ENCODE results near the gene RTKN. TPM values are rescaled to one million over a fixed set of nuclear protein-coding genes. Genes with fewer than 3 reads are reported as not detected.

RTKN gene
- total RNA-seq, 4 donors from 2014 or later = 2.2 to 17.6 (median 5.9) TPM

DNA sequence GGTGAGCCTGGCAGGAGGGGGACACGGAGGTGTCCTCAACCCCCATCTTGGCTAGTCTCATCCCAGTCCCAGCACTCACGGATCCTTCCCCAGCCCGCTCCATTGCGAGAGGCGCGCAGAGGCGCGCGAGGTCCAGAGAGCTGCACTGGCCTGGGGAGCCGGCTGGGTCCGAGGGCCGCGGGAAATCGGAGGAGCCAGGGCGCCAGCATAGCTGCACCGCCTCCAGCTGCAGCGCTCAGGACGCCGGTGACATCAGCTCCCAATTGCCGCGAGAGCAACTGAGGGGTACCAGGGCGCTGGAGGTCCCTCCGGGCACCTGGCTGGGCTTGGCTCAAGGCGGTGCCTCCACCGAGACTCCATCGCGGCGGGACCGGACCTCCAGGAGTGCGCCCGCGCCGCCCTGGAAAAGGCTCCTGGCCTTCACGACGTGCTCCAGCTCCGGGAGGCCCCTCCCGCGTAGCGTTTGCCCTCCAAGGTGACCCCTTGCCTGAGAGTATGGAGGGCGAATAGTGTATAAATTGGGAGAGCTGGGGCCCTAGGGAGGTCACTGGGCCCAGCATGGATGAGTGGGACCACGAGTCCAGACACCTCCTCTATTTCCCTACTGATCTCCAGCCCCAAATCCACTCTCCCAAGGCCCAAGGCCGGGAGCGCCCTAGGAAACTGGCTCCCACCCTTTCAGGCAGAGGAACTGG lies 5.5 kb downstream of the RTKN start:
- Histone ChIP-seq H3K27ac (no peak overlapping the region), H3K4me3 (no peak overlapping the region), H3K36me3 (no peaks in the 10 kb centered on the region), H3K9me3 (no peaks in the 10 kb centered on the region), H3K27me3 (peaks cover 0 to 12% (median 0%) of the 10 kb centered on the region in 3 donors), H3K4me1 (peaks cover 20 to 21% of the 10 kb centered on the region in 2 donors)
- no peak for TF ChIP-seq POLR2A (IDR thresholded peaks at IDR 0.05)
- TF ChIP-seq, protein P1, sequence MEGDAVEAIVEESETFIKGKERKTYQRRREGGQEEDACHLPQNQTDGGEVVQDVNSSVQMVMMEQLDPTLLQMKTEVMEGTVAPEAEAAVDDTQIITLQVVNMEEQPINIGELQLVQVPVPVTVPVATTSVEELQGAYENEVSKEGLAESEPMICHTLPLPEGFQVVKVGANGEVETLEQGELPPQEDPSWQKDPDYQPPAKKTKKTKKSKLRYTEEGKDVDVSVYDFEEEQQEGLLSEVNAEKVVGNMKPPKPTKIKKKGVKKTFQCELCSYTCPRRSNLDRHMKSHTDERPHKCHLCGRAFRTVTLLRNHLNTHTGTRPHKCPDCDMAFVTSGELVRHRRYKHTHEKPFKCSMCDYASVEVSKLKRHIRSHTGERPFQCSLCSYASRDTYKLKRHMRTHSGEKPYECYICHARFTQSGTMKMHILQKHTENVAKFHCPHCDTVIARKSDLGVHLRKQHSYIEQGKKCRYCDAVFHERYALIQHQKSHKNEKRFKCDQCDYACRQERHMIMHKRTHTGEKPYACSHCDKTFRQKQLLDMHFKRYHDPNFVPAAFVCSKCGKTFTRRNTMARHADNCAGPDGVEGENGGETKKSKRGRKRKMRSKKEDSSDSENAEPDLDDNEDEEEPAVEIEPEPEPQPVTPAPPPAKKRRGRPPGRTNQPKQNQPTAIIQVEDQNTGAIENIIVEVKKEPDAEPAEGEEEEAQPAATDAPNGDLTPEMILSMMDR (IDR thresholded peaks at IDR 0.05 in 4 of 5, conservative IDR thresholded peaks at IDR 0.05 in 1 of 5) = no peak
- DNase-seq = no peak
- in situ Hi-C loops (cut with MboI; ENCODE audit: low sequenced_read_pairs in 4 of 4) (no loop called here), intact Hi-C loops (cut with DNase I; ENCODE audit: low total_unique reads) (no loop called here)
- ATAC-seq = no peak

DNA sequence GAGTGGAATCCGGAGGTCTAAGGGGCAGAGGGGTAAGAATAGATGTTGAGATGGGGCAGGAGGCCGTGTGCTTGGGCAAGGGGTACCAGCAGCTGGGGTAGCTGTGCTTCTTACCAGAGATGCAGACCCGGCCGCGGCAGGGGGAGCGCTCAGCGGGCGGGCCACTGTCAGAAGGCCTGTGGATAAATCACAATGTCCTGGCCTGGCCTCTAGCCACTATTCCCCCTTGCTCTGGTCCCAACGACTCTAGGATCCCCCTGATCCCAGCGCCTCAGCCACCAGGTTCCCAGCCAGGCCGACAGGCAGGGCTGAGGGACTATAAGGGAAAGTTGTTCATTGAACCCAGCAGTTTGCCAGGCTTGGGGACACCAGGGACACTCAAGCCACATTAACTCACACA lies 11.2 kb downstream of the RTKN start:
- Histone ChIP-seq H3K4me3 (no peak overlapping the region), H3K36me3 (peaks cover 0 to 17% of the 10 kb centered on the region in 2 donors), H3K9me3 (no peaks in the 10 kb centered on the region), H3K4me1 (no peaks in the 10 kb centered on the region), H3K27ac (no peak overlapping the region), H3K27me3 (no peaks in the 10 kb centered on the region)
- in situ Hi-C loops (cut with MboI; ENCODE audit: low sequenced_read_pairs in 4 of 4) = no loop called here
- no peak for DNase-seq
- ATAC-seq = no peak
- TF ChIP-seq POLR2A (IDR thresholded peaks at IDR 0.05) = no peak
- TF ChIP-seq, protein P1 (IDR thresholded peaks at IDR 0.05 in 4 of 5, conservative IDR thresholded peaks at IDR 0.05 in 1 of 5) = no peak
- intact Hi-C loops (cut with DNase I; ENCODE audit: low total_unique reads) = no loop called here

DNA sequence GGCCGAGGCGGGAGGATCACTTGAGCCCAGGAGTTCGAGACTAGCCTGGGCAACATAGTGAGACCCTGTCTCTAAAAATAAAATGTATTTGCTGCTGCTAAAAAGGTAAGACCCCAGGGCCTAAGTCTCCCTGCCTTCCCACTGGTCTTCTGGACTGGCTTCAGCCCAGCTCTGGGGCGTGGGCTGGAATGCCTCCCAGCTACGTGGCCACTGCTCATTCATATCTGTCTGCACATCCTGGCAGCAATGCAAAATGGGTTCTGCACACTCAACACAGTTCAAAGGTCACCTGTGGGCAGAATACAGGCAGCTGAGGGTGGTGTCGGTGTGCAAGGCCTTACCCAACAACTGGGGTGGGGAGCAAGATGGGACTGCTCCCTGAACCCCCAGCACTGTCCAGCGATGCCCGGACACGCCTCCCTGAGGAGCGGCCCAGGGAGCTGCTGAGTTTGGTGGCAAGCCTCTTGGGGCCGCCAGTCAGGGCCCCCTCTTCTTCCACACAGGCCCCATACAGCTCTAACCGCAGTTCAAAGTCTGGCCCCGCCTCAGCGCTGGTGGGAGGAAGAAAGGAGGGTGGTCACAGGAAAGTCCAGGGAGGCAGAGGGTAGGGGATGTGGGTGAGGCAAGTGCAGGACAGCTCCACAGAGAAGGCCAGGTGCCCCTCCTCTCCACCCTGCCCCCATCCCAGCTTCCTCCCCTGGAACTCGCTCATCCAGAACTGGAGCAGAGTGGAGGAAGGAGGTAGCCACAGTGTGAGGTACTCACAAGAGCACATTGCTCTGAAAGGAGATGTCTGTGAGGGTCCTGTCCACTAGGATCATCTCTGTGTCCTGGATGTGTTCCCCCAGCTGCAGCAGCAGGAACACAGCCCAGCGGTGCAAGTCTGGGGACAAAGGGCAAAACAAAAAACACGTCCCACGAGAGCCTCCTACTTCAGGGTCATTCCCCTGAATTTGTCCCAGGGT lies 12.0 kb downstream of the RTKN start:
- in situ Hi-C loops (cut with MboI; ENCODE audit: low sequenced_read_pairs in 4 of 4) = no loop called here
- Histone ChIP-seq H3K4me1 (no peaks in the 10 kb centered on the region), H3K27me3 (no peaks in the 10 kb centered on the region), H3K9me3 (no peaks in the 10 kb centered on the region), H3K27ac (no peak overlapping the region), H3K36me3 (peaks cover 0 to 17% of the 10 kb centered on the region in 2 donors), H3K4me3 (no peak overlapping the region)
- intact Hi-C loops (cut with DNase I; ENCODE audit: low total_unique reads) = no loop called here
- no peak for DNase-seq
- ATAC-seq = no peak
- no peak for TF ChIP-seq POLR2A (IDR thresholded peaks at IDR 0.05)
- TF ChIP-seq, protein P1 (IDR thresholded peaks at IDR 0.05 in 4 of 5, conservative IDR thresholded peaks at IDR 0.05 in 1 of 5) = no peak

DNA sequence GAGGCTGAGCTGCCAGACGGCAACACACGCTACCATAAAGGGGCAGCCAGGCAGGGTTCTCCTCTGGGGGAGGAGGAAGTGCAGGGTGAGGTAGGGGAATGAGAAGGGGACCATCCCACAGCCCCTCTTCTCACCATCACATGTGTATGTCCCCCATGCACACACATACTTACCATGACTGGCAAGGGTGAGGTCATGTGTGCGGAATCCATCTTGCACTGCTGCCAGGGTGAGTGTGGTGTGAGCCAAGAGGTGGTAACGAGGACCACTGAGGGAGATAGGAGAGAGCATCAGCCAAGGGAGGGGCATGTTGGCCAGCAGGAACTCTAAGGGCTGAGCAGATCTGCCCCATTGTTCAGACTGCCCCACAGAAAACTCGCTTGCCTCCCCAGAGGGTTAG lies 13.1 kb downstream of the RTKN start:
- Histone ChIP-seq H3K27ac (no peak overlapping the region), H3K4me1 (no peaks in the 10 kb centered on the region), H3K4me3 (no peak overlapping the region), H3K36me3 (peaks cover 0 to 17% of the 10 kb centered on the region in 2 donors), H3K27me3 (no peaks in the 10 kb centered on the region), H3K9me3 (no peaks in the 10 kb centered on the region)
- TF ChIP-seq POLR2A (IDR thresholded peaks at IDR 0.05) = no peak
- TF ChIP-seq, protein P1 (IDR thresholded peaks at IDR 0.05 in 4 of 5, conservative IDR thresholded peaks at IDR 0.05 in 1 of 5) = no peak
- ATAC-seq = no peak
- in situ Hi-C loops (cut with MboI; ENCODE audit: low sequenced_read_pairs in 4 of 4) = no loop called here
- intact Hi-C loops (cut with DNase I; ENCODE audit: low total_unique reads) = no loop called here
- no peak for DNase-seq
